Kidney (tissue), 14 donors: ENCODE results near the gene EBI3. TPM values are rescaled to one million over a fixed set of nuclear protein-coding genes. Genes with fewer than 3 reads are reported as not detected.

Experiments
- DNase-seq, 5 donors: peaks; one replicate each; pipeline ENCODE4 v3.0.0-alpha.2; 2013 to 2020
- FAIRE-seq: peaks from 2 replicates; lab custom pipeline; 2012; peaks lifted over from hg19 to GRCh38; lab: Jason Lieb, UNC
- H3K27ac ChIP-seq, 2 donors: one replicate each; pipeline ENCODE4 v1.7.0; 2013; ENCODE audit warnings: low read depth in 2 of 2, low read length in 2 of 2, inconsistent platforms in 1 of 2
- H3K27me3 ChIP-seq: one replicate; pipeline ENCODE4 v1.7.1; 2013; ENCODE audit warnings: low read length, inconsistent platforms; ENCODE audit not compliant: control insufficient read depth, insufficient read depth
- H3K36me3 ChIP-seq, 3 donors: one replicate each; pipeline versions ENCODE4 v1.7.0 to v1.7.1; 2013; ENCODE audit warnings: low read length in 3 of 3, control low read depth in 1 of 3, inconsistent platforms in 1 of 3; ENCODE audit not compliant: insufficient read depth in 3 of 3, control insufficient read depth in 2 of 3
- H3K4me1 ChIP-seq, 3 donors: one replicate each; pipeline versions ENCODE4 v1.7.0 to v1.7.1; 2013; ENCODE audit warnings: low read length in 3 of 3, inconsistent platforms in 1 of 3, low read depth in 1 of 3; ENCODE audit not compliant: control insufficient read depth in 2 of 3, insufficient read depth in 2 of 3
- H3K4me3 ChIP-seq, 3 donors: one replicate each; pipeline versions ENCODE4 v1.7.0 to v1.8.1; 2013; ENCODE audit warnings: low read length in 3 of 3, control low read depth in 1 of 3, inconsistent platforms in 1 of 3
- H3K9ac ChIP-seq, 3 donors: one replicate each; pipeline versions ENCODE4 v1.7.0 to v1.7.1; 2013; ENCODE audit warnings: low read length in 3 of 3, control low read depth in 1 of 3, inconsistent platforms in 1 of 3
- H3K9me3 ChIP-seq, 3 donors: one replicate each; pipeline versions ENCODE4 v1.7.0 to v1.7.1; 2013; ENCODE audit warnings: low read length in 3 of 3, control low read depth in 1 of 3, inconsistent platforms in 1 of 3; ENCODE audit not compliant: control insufficient read depth in 2 of 3, insufficient read depth in 1 of 3
- CTCF ChIP-seq: IDR thresholded peaks from 3 replicates; pipeline ENCODE4 v1.5.1; 2012; ENCODE audit warnings: mild to moderate bottlenecking, moderate library complexity, borderline replicate concordance; ENCODE audit not compliant: insufficient read depth; ENCODE audit errors: extremely low read depth
- intact Hi-C: fragments of 100-400 bp; cut with DNase I; formaldehyde crosslinking; loops from one replicate; pipeline ENCODE4 v1.11.1; 2022
- polyA plus RNA-seq: library from polyadenylated mRNA; stranded (reverse); fragments of 350-450 nt; fragmentation: Illumina TruSeq; extraction: RNeasy Lipid Tissue Mini Kit (QIAGEN cat#74804); gene quantifications from one replicate; pipeline ENCODE4 v1.2.3, GENCODE V29; 2014; ENCODE audit warnings: low read depth, low replicate concordance; ENCODE audit not compliant: insufficient read depth
- total RNA-seq: library from RNA; stranded (reverse); fragmentation: NEBNext Ultra II Directional; extraction: Animal tissue kit (Norgen Biotek cat#: 25700); gene quantifications from one replicate; pipeline ENCODE4 v1.2.1, GENCODE V29; 2021
- donor health status: control.
- donor health status: control.
- donor health status: control.
- donor health status: control.
- donor health status: control.
- donor health status: DM: yes; HTN: yes; CAD: no.
- donor health status: Normal renal cell carcinoma (clear cell type).

Gene EBI3
- total and polyA plus RNA-seq, 2 donors from 2014 or later, result 1.5 to 8.3 TPM

- DNase-seq, result no peak
- Histone ChIP-seq H3K27ac (no peak overlapping the region), H3K9ac (no peak overlapping the region), H3K36me3 (peaks cover 3 to 20% (median 17%) of the 10 kb centered on the region in 3 donors), H3K27me3 (no peaks in the 10 kb centered on the region), H3K4me3 (no peak overlapping the region), H3K4me1 (no peaks in the 10 kb centered on the region), H3K9me3 (no peaks in the 10 kb centered on the region)
- TF ChIP-seq CTCF, result no peak
- FAIRE-seq, result no peak
- intact Hi-C loops, result no loop called here
Measured at GRCh38 chr19:4264812-4265211, 35.5 kb downstream of the EBI3 start.

- DNase-seq (no peak), FAIRE-seq (no peak)
- H3K36me3 ChIP-seq, result peaks cover 3 to 15% (median 14%) of the 10 kb centered on the region in 3 donors
- no peak overlapping the region for H3K4me3 ChIP-seq
- no peaks in the 10 kb centered on the region for H3K9me3 ChIP-seq
- H3K4me1 ChIP-seq, result no peaks in the 10 kb centered on the region
- no peak overlapping the region for H3K27ac ChIP-seq
- H3K27me3 ChIP-seq, result no peaks in the 10 kb centered on the region
- TF ChIP-seq CTCF, result no peak
- intact Hi-C loops, result no loop called here
- H3K9ac ChIP-seq, result no peak overlapping the region
Measured at GRCh38 chr19:4266253-4267000, 37.1 kb downstream of the EBI3 start.

- Histone ChIP-seq H3K27ac (peak overlapping the region in 1 of 2 donors; percentile 38), H3K4me3 (no peak overlapping the region), H3K9ac (no peak overlapping the region), H3K4me1 (no peaks in the 10 kb centered on the region), H3K27me3 (no peaks in the 10 kb centered on the region), H3K36me3 (peaks cover 3 to 15% (median 14%) of the 10 kb centered on the region in 3 donors), H3K9me3 (no peaks in the 10 kb centered on the region)
- intact Hi-C loops, result no loop called here
- FAIRE-seq (no peak), DNase-seq (peak; percentile 18 to 83 (median 44))
- peak; percentile 83 for TF ChIP-seq CTCF
Measured at GRCh38 chr19:4267101-4267900, 38.0 kb downstream of the EBI3 start.
